Heart right ventricle (tissue), 16 donors: ENCODE measurements around the gene CDADC1. TPM values are rescaled to one million over a fixed set of nuclear protein-coding genes. Genes with fewer than 3 reads are reported as not detected.

Source experiments
- ATAC-seq, 8 donors: fragments of 200-7000 bp; cut with Tn5 transposase; one replicate each; pipeline ENCODE4 v1.9.1; 2020; ENCODE audit warnings: mild to moderate bottlenecking in 8 of 8, moderate library complexity in 8 of 8, moderate number of reproducible peaks in 1 of 8
- DNase-seq, 2 donors: peaks; one replicate each; pipeline ENCODE4 v3.0.0-alpha.2; 2020
- H3K27ac ChIP-seq, 10 donors: fragments of 200-600 bp; sonication (generic) in 2 of 10; one replicate each; pipeline versions ENCODE4 v1.5.0 to v1.8.0; 2020 to 2022; ENCODE audit warnings: mild to moderate bottlenecking in 3 of 10
- H3K27me3 ChIP-seq, 7 donors: fragments of 200-600 bp; one replicate each; pipeline ENCODE4 v1.8.0; 2021 to 2022; ENCODE audit warnings: mild to moderate bottlenecking in 2 of 7
- H3K36me3 ChIP-seq, 9 donors: fragments of 200-600 bp; sonication (generic) in 1 of 9; one replicate each; pipeline versions ENCODE4 v1.5.0 to v1.8.0; 2020 to 2022; ENCODE audit warnings: mild to moderate bottlenecking in 2 of 9
- H3K4me1 ChIP-seq, 9 donors: fragments of 200-600 bp; sonication (generic) in 1 of 9; one replicate each; pipeline versions ENCODE4 v1.5.0 to v1.8.0; 2020 to 2022; ENCODE audit warnings: mild to moderate bottlenecking in 4 of 9
- H3K4me3 ChIP-seq, 10 donors: fragments of 200-600 bp; sonication (generic) in 2 of 10; one replicate each; pipeline versions ENCODE4 v1.5.0 to v1.8.0; 2020 to 2022; ENCODE audit warnings: mild to moderate bottlenecking in 7 of 10, moderate library complexity in 2 of 10
- H3K9me3 ChIP-seq, 11 donors: fragments of 200-600 bp in 10 of 11; sonication (generic) in 2 of 11; one replicate each; pipeline versions ENCODE4 v1.5.0 to v1.8.0; 2013 to 2022; ENCODE audit warnings: mild to moderate bottlenecking in 2 of 11, control low read depth in 1 of 11, moderate library complexity in 1 of 11
- CTCF ChIP-seq, 9 donors: fragments of 200-600 bp; sonication (generic) in 2 of 9; IDR thresholded peaks; one replicate each; pipeline versions ENCODE4 v1.5.0 to v1.8.0; 2021 to 2022; ENCODE audit warnings: antibody characterized with exemption in 9 of 9, mild to moderate bottlenecking in 5 of 9, moderate library complexity in 1 of 9
- WGBS, 2 donors: extraction: QIAGEN DNeasy Blood & Tissue Kit; methylation state at CpG; one replicate each; pipeline ENCODE4 v1.1.7; 2013; ENCODE audit warnings: inconsistent platforms in 1 of 2; 5-methylcytosine and 5-hydroxymethylcytosine counted together
- intact Hi-C, 10 donors: fragments of 100-400 bp; cut with DNase I; formaldehyde crosslinking; loops; one replicate each; pipeline versions ENCODE4 v1.11.1 to v1.14.2; 2022
- polyA plus RNA-seq, 2 donors: library from polyadenylated mRNA; stranded (reverse); fragments of 200-250 nt; gene quantifications; one replicate each; pipeline ENCODE4 v1.2.3, GENCODE V29; 2013
- total RNA-seq, 10 donors: library from RNA; stranded (reverse); fragmentation: NEBNext Ultra II Directional in 3 of 10; extraction: Animal tissue kit (Norgen Biotek cat#: 25700) in 3 of 10; gene quantifications; one replicate each; pipeline versions ENCODE4 v1.2.1 to v1.2.4, GENCODE V29; 2021 to 2023
- donor health status: Arrhythmogenic right ventricular cardiomyopathy.
- donor health status: ischemic (EF 13 %, LVEDD 7.1; RV severe dilation, severe dysfunction).
- donor health status: healthy with polysubstance abuse.
- donor health status: DM: no; HTN: yes; CAD: no.
- donor health status: DM: no; HTN: no; CAD: no.
- donor health status: ischemic (EF 25% LVEDD 6.9; RV normal size, moderate dysfunction).
- donor health status: ischemic (EF 25% LVEDD 5.7; RV mildly dilated, moderate dysfunction).
- donor health status: healthy.
- donor health status: DM: yes; HTN: yes; CAD: no.
- donor health status: Ischemic cardiomyopathy.
- donor health status: ischemic (EF 35%, LVEDD 5.7; RV mildly dilated, moderate dysfunction).
- donor health status: nonischemic (EF 11% LVEDD 7.7; RV severe dilation, severe dysfunction).
- donor health status: DM: yes; HTN: yes; CAD: no.
- donor health status: PGD.
- donor health status: ischemic (EF 29% LVEDD 5.4; RV normal size, mild dysfunction).
- donor health status: nonischemic (EF 23%, LVEDD 6.1; RV moderate dilation, normal function).

CDADC1 gene
- total and polyA plus RNA-seq, 12 donors, result 4.9 to 12.7 (median 8.9) TPM

GRCh38 chr13:49311816-49312215 is 64.1 kb downstream of the CDADC1 start:
- ATAC-seq (no peak), DNase-seq (no peak)
- H3K27ac ChIP-seq, result no peak overlapping the region
- WGBS, 2 donors, result 95 to 99% methylated on average over 6 of the region's 6 CpGs
- H3K9me3 ChIP-seq, result no peaks in the 10 kb centered on the region
- TF ChIP-seq CTCF (IDR thresholded peaks at IDR 0.05), result no peak
- peaks cover 8 to 42% (median 30%) of the 10 kb centered on the region in 9 donors for H3K4me1 ChIP-seq
- intact Hi-C loops, result no loop called here
- H3K27me3 ChIP-seq, result no peaks in the 10 kb centered on the region
- peaks cover 0 to 17% (median 0%) of the 10 kb centered on the region in 9 donors for H3K36me3 ChIP-seq
- no peak overlapping the region for H3K4me3 ChIP-seq

GRCh38 chr13:49314344-49314882 is 66.7 kb downstream of the CDADC1 start:
- no peak overlapping the region for H3K4me3 ChIP-seq
- peaks cover 0 to 17% (median 0%) of the 10 kb centered on the region in 9 donors for H3K36me3 ChIP-seq
- intact Hi-C loops, result no loop called here
- TF ChIP-seq CTCF (IDR thresholded peaks at IDR 0.05), result no peak
- H3K4me1 ChIP-seq, result peaks cover 0 to 18% (median 7%) of the 10 kb centered on the region in 9 donors
- H3K9me3 ChIP-seq, result no peaks in the 10 kb centered on the region
- DNase-seq (no peak), ATAC-seq (peak in 4 of 8 donors; percentile 3 to 37 (median 14))
- no peaks in the 10 kb centered on the region for H3K27me3 ChIP-seq
- H3K27ac ChIP-seq, result peak overlapping the region in 6 of 10 donors; percentile 39 to 79 (median 63)
- 68 to 75% methylated on average over 6 of the region's 6 CpGs for WGBS, 2 donors

GRCh38 chr13:49315036-49315565 is 67.4 kb downstream of the CDADC1 start:
- ATAC-seq (no peak), DNase-seq (no peak)
- intact Hi-C loops, result no loop called here
- Histone ChIP-seq H3K27ac (peak overlapping the region in 2 of 10 donors; percentile 54 to 61), H3K36me3 (peaks cover 0 to 13% (median 0%) of the 10 kb centered on the region in 9 donors), H3K27me3 (no peaks in the 10 kb centered on the region), H3K4me1 (peaks cover 0 to 25% (median 12%) of the 10 kb centered on the region in 9 donors), H3K9me3 (no peaks in the 10 kb centered on the region), H3K4me3 (no peak overlapping the region)
- 94 to 100% methylated on average over 3 of the region's 3 CpGs for WGBS, 2 donors
- no peak for TF ChIP-seq CTCF (IDR thresholded peaks at IDR 0.05)

- intact Hi-C loops, result no loop called here
- H3K4me3 ChIP-seq, result no peak overlapping the region
- peaks cover 0 to 25% (median 13%) of the 10 kb centered on the region in 9 donors for H3K4me1 ChIP-seq
- no peak overlapping the region for H3K27ac ChIP-seq
- DNase-seq, result no peak
- no peaks in the 10 kb centered on the region for H3K27me3 ChIP-seq
- no peak for ATAC-seq
- 97 to 99% methylated on average over 5 of the region's 5 CpGs for WGBS, 2 donors
- H3K9me3 ChIP-seq, result no peaks in the 10 kb centered on the region
- TF ChIP-seq CTCF (IDR thresholded peaks at IDR 0.05), result no peak
- peaks cover 0 to 5% (median 0%) of the 10 kb centered on the region in 9 donors for H3K36me3 ChIP-seq
Observed at GRCh38 chr13:49315756-49316482, 68.2 kb downstream of the CDADC1 start.
